Activated CD8-positive, alpha-beta memory T cell treated with anti-CD3 and anti-CD28 coated beads for 1 hour (primary cell): ENCODE data around the gene HOTAIR.

Experiments
- DNase-seq, 2 donors: peaks; one replicate each; pipeline ENCODE4 v3.0.0-alpha.2; 2020; ENCODE audit warnings: low read depth in 1 of 2; ENCODE audit errors: extremely low read depth in 1 of 2

The HOTAIR gene

DNA sequence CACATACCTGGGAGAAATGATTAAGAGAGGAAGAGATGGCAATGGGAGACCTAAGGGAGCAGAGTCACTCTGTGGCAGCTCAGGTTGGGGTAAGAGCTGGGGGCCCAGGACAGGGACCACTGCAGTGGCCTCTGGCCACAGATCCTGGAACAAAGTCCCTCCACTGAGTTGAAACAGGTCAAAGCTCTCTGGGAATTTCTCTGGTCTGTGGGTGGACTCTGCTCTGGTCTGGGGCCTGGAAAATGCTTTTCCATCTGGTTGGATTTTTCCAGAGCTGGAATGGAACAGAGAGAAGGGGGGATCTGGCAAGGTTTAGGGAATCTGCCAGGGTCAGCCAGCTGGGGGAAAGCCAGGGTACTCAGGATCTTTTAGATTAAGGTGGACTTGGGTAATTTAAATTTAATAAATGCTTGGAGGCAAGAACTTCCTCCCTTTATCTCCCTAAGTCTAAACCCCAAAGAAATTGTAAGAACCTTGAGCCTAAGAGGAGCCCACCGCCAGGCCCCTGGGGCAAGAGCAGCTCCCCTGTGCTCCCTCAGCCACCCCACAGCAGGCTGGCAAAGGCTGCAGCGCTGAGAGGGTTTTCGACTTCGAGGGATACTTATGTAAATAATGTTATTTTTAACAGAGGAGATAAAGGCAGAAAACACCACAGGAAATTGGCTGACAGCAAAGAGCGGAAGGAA is 13.9 kb upstream of the HOTAIR start:
- no peak for DNase-seq

DNA sequence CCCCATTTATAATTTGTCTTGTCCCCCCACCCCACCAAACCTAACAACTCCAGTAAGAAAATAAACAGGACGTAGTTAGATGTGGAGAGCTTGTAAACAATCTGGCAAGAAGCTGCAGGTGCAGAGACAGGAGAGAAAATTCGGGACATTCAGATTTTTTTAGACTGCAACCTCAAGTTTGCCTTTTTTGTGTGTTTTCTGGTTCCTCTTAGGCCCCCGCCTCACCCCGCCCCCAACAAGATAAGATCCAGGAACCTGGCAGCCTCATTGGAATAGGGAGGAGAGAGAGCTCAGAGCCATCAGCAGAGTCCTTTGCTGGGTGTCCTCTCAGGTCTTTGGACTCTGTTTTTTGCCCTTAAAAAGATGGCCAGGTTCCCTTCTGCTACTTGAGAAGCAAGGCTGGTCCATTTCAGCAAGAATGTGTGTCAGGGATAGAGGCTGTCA is 13.1 kb upstream of the HOTAIR start:
- no peak for DNase-seq

GRCh38 chr12:53986686-53987483 is 12.1 kb upstream of the HOTAIR start:
- no peak for DNase-seq

GRCh38 chr12:53985994-53986685 is 11.4 kb upstream of the HOTAIR start:
- no peak for DNase-seq

- no peak for DNase-seq
Measured at GRCh38 chr12:53985692-53985993, 10.9 kb upstream of the HOTAIR start.

GRCh38 chr12:53984901-53985691 is 10.3 kb upstream of the HOTAIR start, which contains the start of gene HOXC10:
Gene HOXC10 (plus strand): TSS chr12:53985146. CDS start chr12:53985260, 114 bp downstream.
- DNase-seq = peak; percentile 56 to 65

DNA sequence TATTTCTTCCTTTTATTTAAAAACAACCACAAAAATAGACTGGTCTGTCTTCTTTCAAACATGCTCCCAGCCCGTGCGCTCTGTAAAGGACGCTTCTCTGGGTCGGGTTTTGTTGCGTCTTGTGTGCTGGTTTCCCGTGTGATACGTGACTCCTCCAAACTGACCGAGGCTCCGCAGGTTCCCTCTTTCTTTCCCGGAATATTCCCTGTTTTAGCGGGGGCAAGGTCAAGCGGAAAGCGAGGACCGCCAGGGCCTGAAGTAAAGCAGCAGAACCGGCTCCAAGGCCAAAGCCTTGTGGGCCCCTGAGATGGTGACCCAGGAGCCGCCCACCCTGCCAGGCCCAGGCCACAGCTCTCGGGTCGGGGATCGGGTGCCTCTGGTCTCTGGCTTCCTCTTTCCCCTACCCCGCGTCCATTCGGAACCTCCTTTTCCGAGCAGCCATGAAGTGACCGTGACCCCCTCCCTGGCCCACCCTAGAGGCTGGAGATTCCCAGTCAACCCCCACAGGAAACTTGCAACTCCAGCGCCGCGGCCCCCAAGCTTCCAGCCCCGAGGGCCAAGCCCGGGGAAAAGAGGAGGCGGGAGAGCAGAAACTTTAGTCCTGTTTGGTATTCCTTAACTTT is 9.3 kb upstream of the HOTAIR start:
- no peak for DNase-seq

DNA sequence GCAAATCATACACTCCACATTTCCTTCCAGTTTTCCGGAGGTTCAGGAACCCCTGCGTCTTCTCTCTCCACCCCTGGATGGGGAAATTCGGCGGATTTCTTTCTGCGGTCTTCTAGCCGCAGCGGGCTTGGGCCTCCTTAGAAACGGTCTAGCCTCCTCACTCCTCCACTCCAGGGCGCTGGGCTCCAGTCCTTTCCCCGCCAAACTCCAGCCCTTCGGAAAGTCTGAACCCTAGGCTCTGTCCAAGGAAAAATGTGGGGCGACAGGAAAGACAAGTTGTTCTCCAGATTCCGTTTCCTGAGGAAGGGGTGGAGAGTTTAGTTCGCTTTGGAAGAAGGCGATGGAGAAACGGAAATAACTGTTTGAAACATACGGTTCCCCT is 8.8 kb upstream of the HOTAIR start:
- no peak for DNase-seq

- no peak for DNase-seq
Measured at GRCh38 chr12:53982648-53983567, 8.2 kb upstream of the HOTAIR start.

DNA sequence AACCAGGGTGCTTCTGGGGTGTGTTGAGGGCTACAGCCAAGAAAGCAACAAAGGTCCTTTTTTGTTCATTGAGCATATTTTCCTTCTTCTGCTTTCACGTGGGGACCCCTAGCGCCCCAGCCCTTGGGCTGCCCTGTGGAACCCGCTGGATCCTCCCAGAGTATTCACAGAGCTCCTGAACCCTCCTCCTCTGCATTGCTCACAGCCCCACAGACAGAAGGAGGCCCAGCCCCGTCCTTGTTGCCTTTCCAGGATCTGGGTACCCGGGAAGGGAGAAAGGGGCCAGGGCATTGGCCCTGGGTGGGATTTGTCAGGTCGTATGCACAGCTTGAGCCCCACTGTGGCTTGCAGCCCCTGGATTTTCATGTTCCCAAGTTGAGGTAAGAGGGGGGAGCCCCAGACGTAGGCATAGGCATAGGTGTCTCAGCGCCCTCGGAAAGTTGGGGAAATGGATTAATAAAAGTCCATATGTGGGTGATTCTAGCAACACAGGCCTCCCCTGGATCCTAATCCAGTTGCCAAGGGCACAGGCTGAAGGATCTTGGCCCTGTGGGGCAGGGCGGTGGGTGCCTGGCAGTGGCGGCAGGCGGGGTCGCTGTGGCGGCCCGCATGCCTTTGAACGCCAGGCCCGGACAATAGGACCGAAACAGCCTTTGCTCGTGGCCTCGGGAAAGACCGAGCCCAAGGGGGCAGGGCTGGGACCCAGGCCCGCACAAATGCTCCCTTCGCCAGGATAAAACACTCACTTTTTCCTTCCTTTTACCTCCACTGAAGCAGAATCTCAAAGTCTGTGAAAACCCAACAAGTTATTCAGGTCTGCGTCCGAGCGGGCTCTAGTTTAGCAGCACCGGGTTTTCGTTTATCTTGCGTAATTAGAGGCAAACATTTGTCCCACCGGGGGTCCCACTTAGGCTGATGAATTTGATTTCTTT is 7.1 kb upstream of the HOTAIR start:
- DNase-seq = no peak

- no peak for DNase-seq
Measured at GRCh38 chr12:53980802-53981496, 6.2 kb upstream of the HOTAIR start.

DNA sequence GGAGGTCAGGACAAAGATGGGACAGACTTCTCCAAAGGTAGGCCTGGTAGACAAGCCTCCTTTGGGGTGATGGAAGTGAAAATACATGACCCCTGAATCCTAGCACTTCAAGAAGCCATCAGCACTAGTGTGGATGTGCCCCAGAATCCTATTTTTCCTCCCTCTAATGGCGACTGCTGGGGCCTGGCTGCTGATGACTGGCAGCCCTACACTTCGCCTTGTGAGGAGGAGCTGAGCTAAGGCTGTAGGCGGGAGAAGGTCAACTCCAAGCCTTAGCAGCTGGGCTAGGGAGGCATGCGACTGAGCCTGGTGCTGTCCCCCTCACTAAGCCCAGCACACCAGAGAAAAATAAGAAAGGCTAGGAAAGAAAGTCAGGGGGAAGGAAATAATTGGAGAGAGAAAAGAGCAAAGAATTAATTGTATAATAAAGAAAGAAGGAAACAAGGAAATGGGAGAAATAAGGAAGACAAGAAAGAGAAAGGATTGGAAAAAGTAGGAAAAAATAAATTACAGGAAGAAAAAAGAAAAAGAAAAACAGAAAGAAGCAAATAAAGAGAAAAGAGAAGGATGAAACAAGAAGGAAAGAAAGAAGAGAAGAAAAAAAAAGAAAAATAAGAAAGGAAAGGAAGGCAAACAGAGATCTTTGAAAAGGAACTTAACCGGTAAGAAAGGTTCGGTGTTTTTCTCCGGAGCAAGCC is 5.5 kb upstream of the HOTAIR start:
- no peak for DNase-seq

DNA sequence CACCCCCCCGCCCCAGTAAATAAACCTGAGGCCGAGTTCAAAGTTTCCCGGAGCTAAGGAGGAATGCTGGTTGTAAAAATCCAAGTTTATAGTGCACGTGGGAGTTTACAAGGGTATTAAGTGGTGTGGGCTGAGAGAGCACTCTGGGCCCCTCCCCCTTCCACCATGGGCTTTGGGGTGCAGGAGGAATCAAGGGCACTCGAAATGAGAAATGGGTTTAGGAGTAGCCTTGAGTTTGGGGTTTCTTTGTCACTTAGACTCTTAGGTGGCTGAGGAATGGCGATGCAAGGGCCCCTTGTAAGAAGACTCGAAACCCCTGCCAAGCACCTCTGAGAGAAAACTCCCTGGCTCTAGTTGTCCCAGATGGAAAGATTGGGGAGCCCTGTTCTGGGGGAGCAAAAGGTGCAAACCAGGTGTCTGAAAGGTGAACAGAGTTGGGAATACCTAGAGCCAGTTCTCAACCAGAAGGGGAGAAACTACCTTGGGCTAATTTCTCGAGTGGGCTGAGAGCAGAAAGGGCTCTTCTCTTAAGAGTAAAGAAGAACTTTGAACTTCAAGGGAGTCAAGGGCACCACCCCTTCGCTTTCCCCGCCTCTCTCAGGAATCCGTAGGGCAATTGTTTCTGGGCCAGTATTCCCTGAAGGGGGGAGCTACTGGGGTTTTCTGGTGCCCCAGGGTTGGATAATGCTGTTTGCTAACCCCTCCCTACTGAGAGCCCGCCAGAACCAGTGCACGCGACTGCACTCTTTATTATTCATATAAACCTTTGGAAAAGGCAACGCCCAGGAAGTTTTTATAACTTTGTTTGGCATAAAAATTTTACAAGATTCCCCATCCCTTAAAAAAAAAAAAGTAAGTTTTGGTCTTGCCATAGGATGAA is 4.0 kb upstream of the HOTAIR start:
- no peak for DNase-seq

GRCh38 chr12:53977596-53978445 is 3.1 kb upstream of the HOTAIR start:
- DNase-seq = no peak

DNA sequence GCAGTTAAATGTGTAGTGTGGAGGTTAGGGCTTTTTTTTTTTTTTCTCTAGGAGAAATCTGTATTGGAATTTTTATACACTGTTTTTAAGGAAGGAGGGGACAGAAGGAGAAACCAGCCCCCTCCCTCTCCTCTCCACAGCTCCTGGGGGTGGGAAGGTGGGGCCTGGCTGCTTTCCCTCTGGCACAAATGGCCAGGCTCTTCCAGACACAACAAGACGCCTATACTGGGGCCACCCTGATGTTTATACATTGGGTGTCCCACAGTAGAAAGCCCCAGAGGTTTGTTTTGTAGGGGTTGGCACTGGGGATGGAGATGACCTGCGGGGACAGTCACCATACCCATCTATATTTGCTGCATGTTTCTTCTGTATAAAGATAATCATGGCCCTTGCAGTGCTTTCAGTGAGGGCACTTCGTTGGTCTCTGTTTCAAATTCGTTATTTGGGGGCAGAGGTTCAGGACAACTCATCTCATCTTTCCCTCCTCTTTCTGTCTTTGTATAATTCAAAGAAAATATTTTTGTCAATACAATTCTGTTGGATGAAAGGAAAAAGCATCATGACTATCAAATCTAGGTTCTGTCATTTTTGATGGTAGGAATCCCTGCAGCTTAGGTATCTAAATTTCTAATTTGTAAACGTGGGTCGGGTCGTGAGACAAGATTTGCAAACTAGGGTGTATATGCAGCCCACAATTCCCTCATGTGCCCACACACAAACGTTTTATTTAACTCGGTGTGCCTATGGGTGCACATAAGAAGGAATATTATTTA is 2.3 kb upstream of the HOTAIR start:
- DNase-seq = no peak
